Right cardiac atrium (tissue), 5 donors: ENCODE measurements around the gene PLA2G4A. TPM values are rescaled to one million over a fixed set of nuclear protein-coding genes. Genes with fewer than 3 reads are reported as not detected.

Experiments
- ATAC-seq, 2 donors: fragments of 200-7000 bp; cut with Tn5 transposase; one replicate each; pipeline versions ENCODE4 v1.8.0 to v1.9.1; 2020; ENCODE audit warnings: moderate library complexity in 2 of 2, mild to moderate bottlenecking in 1 of 2
- DNase-seq, 3 donors: peaks; one replicate each; pipeline ENCODE4 v3.0.0-alpha.2; 2020
- H3K27ac ChIP-seq: one replicate; pipeline ENCODE4 v1.5.1; 2013; ENCODE audit warnings: mild to moderate bottlenecking, low read length, control low read depth, moderate library complexity
- H3K27me3 ChIP-seq: one replicate; pipeline ENCODE4 v1.6.1; 2013; ENCODE audit not compliant: control insufficient read depth, insufficient read depth
- H3K4me1 ChIP-seq: one replicate; pipeline ENCODE4 v1.6.1; 2013; ENCODE audit warnings: low read length; ENCODE audit not compliant: control insufficient read depth, insufficient read depth
- H3K4me3 ChIP-seq: one replicate; pipeline ENCODE4 v1.5.1; 2013; ENCODE audit warnings: low read length, control low read depth
- H3K9me3 ChIP-seq: one replicate; pipeline ENCODE4 v1.6.1; 2013; ENCODE audit warnings: low read length; ENCODE audit not compliant: control insufficient read depth
- WGBS: extraction: QIAGEN DNeasy Blood & Tissue Kit; methylation state at CpG from one replicate; pipeline ENCODE4 v1.1.7; 2013; 5-methylcytosine and 5-hydroxymethylcytosine counted together
- intact Hi-C, 4 donors: fragments of 100-400 bp; cut with DNase I; formaldehyde crosslinking; loops; one replicate each; pipeline versions ENCODE4 v1.11.0 to v1.14.0; 2022 to 2023
- polyA plus RNA-seq: library from polyadenylated mRNA; stranded (reverse); fragments of 200-250 nt; gene quantifications from one replicate; pipeline ENCODE4 v1.2.3, GENCODE V29; 2013
- total RNA-seq, 4 donors: library from RNA; stranded (reverse); fragmentation: NEBNext Ultra II Directional; extraction: Animal tissue kit (Norgen Biotek cat#: 25700); gene quantifications; one replicate each; pipeline ENCODE4 v1.2.1, GENCODE V29; 2021
- donor health status: healthy with polysubstance abuse.
- donor health status: DM: no; HTN: yes; CAD: no.
- donor health status: DM: no; HTN: no; CAD: no.
- donor health status: DM: no; HTN: yes; CAD: no; lungs with severe emphysema.
- donor health status: DM: yes; HTN: yes; CAD: no.

The PLA2G4A gene
- total and polyA plus RNA-seq, 5 donors, result 3.2 to 8.4 (median 6.7) TPM

DNA sequence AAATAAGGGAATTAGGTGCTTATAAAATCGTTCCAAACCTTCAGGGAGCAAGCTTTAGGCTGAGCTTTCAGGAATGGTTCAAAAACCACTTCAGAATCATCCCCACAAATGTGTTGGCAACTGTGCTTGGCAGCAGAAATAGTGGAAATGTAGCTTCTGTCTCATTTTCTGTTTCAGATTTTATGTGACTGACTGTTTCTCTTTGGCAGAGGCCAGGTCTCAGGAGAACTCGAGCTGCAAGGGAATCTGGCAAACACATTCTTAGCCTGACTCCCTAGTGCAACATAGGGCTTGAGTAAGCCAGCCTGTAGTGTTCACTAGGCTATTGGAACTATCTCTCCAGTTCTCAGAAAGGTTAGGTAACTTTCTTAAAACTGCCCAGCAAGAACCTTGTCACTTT, 128.6 kb downstream of the PLA2G4A start:
- DNase-seq (peak in 2 of 3 donors; percentile 38 to 51), ATAC-seq (peak; percentile 41 to 55)
- no peak overlapping the region for H3K4me3 ChIP-seq
- no peaks in the 10 kb centered on the region for H3K9me3 ChIP-seq
- 26% methylated on average over 2 of the region's 2 CpGs for WGBS
- no peaks in the 10 kb centered on the region for H3K27me3 ChIP-seq
- intact Hi-C loops, result no loop called here
- no peaks in the 10 kb centered on the region for H3K4me1 ChIP-seq
- H3K27ac ChIP-seq, result no peak overlapping the region

GRCh38 chr1:186958520-186958919, 129.8 kb downstream of the PLA2G4A start:
- intact Hi-C loops, result no loop called here
- Histone ChIP-seq H3K9me3 (no peaks in the 10 kb centered on the region), H3K4me1 (no peaks in the 10 kb centered on the region), H3K4me3 (no peak overlapping the region), H3K27me3 (no peaks in the 10 kb centered on the region), H3K27ac (no peak overlapping the region)
- ATAC-seq (no peak), DNase-seq (no peak)
- WGBS, result 85% methylated on average over 2 of the region's 2 CpGs

GRCh38 chr1:186960861-186961260, 132.1 kb downstream of the PLA2G4A start:
- Histone ChIP-seq H3K4me1 (no peaks in the 10 kb centered on the region), H3K4me3 (no peak overlapping the region), H3K27ac (no peak overlapping the region), H3K9me3 (no peaks in the 10 kb centered on the region), H3K27me3 (no peaks in the 10 kb centered on the region)
- DNase-seq (no peak), ATAC-seq (no peak)
- intact Hi-C loops, result no loop called here
- WGBS, result 94% methylated on average over 1 of the region's 1 CpG

GRCh38 chr1:186965847-186966246, 137.1 kb downstream of the PLA2G4A start:
- Histone ChIP-seq H3K4me3 (no peak overlapping the region), H3K27me3 (no peaks in the 10 kb centered on the region), H3K4me1 (no peaks in the 10 kb centered on the region), H3K27ac (no peak overlapping the region), H3K9me3 (no peaks in the 10 kb centered on the region)
- DNase-seq (no peak), ATAC-seq (no peak)
- intact Hi-C loops, result no loop called here

GRCh38 chr1:186966456-186966855, 137.7 kb downstream of the PLA2G4A start:
- 79% methylated on average over 4 of the region's 4 CpGs for WGBS
- no peak for ATAC-seq

DNA sequence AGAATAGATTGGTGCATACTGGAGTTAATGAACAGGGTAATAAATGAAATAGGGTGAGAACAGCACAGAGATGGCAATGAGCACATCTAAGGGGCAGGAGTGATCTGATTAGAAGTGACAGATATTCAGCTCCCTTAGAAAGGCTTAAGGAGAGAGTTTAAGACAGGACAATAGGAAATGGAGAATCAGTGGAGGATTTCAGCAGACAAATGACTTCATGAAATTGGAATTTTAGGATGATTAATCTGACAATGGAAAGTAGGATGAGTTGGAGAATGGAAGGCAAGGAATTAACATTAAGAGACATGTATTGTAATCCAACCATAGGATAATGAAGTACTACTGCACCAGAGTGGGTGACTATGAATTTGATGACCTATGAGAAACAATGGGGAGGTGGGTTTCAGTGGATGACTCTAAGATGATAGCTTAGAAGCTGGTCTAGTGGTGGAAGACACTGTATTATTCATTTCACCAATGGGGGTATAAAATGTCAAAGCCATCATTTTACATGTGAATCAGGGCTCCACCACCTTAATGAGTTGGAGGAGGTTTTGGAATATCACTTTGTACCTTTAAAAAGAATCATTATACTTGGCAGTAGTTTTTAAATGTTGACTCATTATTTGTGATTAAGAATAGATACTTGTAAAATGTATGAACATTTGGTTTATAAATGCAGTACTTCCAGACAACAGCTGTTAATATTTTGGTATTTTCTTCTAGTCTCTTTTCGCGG, 139.1 kb downstream of the PLA2G4A start:
- no peak for DNase-seq
- Histone ChIP-seq H3K27me3 (no peaks in the 10 kb centered on the region), H3K9me3 (no peaks in the 10 kb centered on the region), H3K4me1 (no peaks in the 10 kb centered on the region), H3K27ac (no peak overlapping the region), H3K4me3 (no peak overlapping the region)
- 80% methylated on average over 2 of the region's 2 CpGs for WGBS
- no peak for ATAC-seq
- intact Hi-C loops, result no loop called here

More at GRCh38 chr1:186966456-186966855, 137.7 kb downstream of the PLA2G4A start:
- Histone ChIP-seq H3K9me3 (no peaks in the 10 kb centered on the region), H3K27me3 (no peaks in the 10 kb centered on the region), H3K4me1 (no peaks in the 10 kb centered on the region), H3K4me3 (no peak overlapping the region), H3K27ac (no peak overlapping the region)
- DNase-seq, result no peak
- intact Hi-C loops, result no loop called here

GRCh38 chr1:186974774-186975181, 146.0 kb downstream of the PLA2G4A start:
- ATAC-seq (peak in 1 of 2 donors; percentile 58), DNase-seq (no peak)
- Histone ChIP-seq H3K27me3 (no peaks in the 10 kb centered on the region), H3K27ac (no peak overlapping the region), H3K4me1 (no peaks in the 10 kb centered on the region), H3K9me3 (peaks cover 3% of the 10 kb centered on the region), H3K4me3 (no peak overlapping the region)
- 34% methylated on average over 3 of the region's 3 CpGs for WGBS
- intact Hi-C loops, result no loop called here

DNA sequence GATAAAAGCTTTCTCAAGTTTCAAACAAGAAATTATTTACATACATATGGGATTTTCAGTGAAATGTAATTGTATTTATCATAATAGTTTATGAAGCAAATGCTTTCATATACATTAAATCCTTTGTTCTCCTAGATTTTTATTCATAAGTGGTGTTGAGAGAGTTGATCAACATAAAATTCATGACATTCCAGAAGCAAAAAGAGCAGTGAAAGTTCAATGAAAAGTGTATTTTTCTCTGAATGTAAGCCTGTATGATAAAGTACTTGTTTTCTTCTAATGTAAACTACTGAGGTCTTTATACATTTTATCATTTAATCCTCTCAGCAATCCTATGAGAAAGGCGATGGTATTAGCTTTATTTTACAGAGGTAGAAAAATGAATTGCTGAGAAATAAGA, 146.5 kb downstream of the PLA2G4A start:
- H3K27ac ChIP-seq, result no peak overlapping the region

GRCh38 chr1:186976700-186977099, 148.0 kb downstream of the PLA2G4A start:
- no peak for DNase-seq
- no peak for ATAC-seq
- Histone ChIP-seq H3K27ac (no peak overlapping the region), H3K9me3 (peaks cover 3% of the 10 kb centered on the region), H3K27me3 (no peaks in the 10 kb centered on the region), H3K4me1 (no peaks in the 10 kb centered on the region), H3K4me3 (no peak overlapping the region)
- WGBS, result 86% methylated on average over 8 of the region's 8 CpGs
- intact Hi-C loops, result no loop called here

More for the DNA sequence above, 146.5 kb downstream of the PLA2G4A start:
- ATAC-seq (no peak), DNase-seq (no peak)
- H3K4me3 ChIP-seq, result no peak overlapping the region
- no peaks in the 10 kb centered on the region for H3K4me1 ChIP-seq
- 77% methylated on average over 1 of the region's 1 CpG for WGBS
- peaks cover 3% of the 10 kb centered on the region for H3K9me3 ChIP-seq
- intact Hi-C loops, result no loop called here
- H3K27me3 ChIP-seq, result no peaks in the 10 kb centered on the region

DNA sequence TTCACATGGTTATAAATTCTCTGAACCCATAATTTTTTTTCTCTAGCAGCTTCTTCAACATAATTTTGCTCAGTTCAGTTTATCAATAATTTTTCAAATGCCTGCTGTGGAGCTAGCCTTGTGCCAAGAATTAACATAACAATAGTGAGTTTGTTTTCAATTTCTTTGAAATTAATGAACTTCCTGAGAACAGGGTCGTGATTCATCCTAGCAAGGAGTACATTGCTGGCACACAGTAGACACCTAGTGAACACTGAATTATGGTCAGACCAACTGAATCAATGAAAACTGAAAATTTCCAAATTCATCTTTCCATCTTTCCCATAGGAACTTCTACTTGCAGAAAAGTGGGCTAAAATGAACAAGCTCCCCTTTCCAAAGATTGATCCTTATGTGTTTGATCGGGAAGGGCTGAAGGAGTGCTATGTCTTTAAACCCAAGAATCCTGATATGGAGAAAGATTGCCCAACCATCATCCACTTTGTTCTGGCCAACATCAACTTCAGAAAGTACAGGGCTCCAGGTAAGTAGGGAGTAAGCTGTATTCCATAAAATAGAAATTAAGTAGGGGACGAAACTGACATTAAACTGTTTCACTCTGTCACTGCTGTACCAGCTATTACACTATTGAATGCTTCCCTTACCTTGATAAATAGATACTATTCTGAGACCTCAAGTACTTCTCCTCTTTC, 148.7 kb downstream of the PLA2G4A start:
- H3K9me3 ChIP-seq, result peaks cover 3% of the 10 kb centered on the region
- no peaks in the 10 kb centered on the region for H3K27me3 ChIP-seq
- intact Hi-C loops, result no loop called here
- H3K27ac ChIP-seq, result no peak overlapping the region
- H3K4me1 ChIP-seq, result no peaks in the 10 kb centered on the region
- no peak for DNase-seq
- WGBS, result 78% methylated on average over 3 of the region's 3 CpGs
- no peak for ATAC-seq
- H3K4me3 ChIP-seq, result no peak overlapping the region

- Histone ChIP-seq H3K4me3 (no peak overlapping the region), H3K4me1 (no peaks in the 10 kb centered on the region), H3K27me3 (no peaks in the 10 kb centered on the region), H3K27ac (no peak overlapping the region), H3K9me3 (peaks cover 3% of the 10 kb centered on the region)
- ATAC-seq (no peak), DNase-seq (no peak)
- WGBS, result 69% methylated on average over 7 of the region's 7 CpGs
- intact Hi-C loops, result no loop called here
Observed at GRCh38 chr1:186978596-186979556, 150.1 kb downstream of the PLA2G4A start.
